Retinal pigment epithelial cell (primary cell): ENCODE results near the gene LDLRAD3.
"Not testable (repeated sequence)": the region's sequence is repeated elsewhere in the genome, so short reads cannot be mapped to it uniquely, and the experiment has no call there.

Source experiments
- DNase-seq: peaks from one replicate; pipeline ENCODE4 v3.0.0-alpha.2; 2010; ENCODE audit warnings: low read depth
- H3K4me3 ChIP-seq: 2 replicates; pipeline ENCODE4 v1.5.1; 2011; ENCODE audit warnings: mild to moderate bottlenecking, low read length, control low read depth, moderate library complexity
- TF ChIP-seq, protein P1 (sequence below): conservative IDR thresholded peaks from 2 replicates; pipeline ENCODE4 v1.5.1; 2011; ENCODE audit warnings: low read depth, low read length, control low read depth, inconsistent platforms

The LDLRAD3 gene

DNA sequence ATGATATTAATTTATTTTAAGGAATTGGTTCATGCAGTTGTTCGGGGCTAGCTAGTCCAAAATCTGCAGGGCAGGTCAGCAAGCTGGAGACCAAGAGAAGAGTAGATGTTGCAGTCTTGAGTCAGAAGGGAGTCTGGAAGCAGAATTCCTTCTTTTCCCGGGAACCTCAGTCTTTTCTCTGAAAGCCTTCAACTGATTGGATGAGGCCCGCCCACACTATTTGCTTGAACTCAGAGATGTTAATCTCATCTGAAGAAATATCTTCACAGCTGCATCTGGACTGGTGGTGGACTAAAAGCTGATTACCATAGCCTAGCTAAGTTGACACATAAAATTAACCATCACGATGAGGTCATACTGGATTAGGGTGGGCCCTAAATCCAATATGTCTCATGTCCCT is 223.2 kb downstream of the LDLRAD3 start:
- DNase-seq = no peak
- H3K4me3 ChIP-seq = no peak overlapping the region
- TF ChIP-seq, protein P1, sequence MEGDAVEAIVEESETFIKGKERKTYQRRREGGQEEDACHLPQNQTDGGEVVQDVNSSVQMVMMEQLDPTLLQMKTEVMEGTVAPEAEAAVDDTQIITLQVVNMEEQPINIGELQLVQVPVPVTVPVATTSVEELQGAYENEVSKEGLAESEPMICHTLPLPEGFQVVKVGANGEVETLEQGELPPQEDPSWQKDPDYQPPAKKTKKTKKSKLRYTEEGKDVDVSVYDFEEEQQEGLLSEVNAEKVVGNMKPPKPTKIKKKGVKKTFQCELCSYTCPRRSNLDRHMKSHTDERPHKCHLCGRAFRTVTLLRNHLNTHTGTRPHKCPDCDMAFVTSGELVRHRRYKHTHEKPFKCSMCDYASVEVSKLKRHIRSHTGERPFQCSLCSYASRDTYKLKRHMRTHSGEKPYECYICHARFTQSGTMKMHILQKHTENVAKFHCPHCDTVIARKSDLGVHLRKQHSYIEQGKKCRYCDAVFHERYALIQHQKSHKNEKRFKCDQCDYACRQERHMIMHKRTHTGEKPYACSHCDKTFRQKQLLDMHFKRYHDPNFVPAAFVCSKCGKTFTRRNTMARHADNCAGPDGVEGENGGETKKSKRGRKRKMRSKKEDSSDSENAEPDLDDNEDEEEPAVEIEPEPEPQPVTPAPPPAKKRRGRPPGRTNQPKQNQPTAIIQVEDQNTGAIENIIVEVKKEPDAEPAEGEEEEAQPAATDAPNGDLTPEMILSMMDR = no peak

- DNase-seq = no peak
- no peak overlapping the region for H3K4me3 ChIP-seq
- TF ChIP-seq, protein P1 = no peak
Observed at GRCh38 chr11:36167729-36168128, 223.9 kb downstream of the LDLRAD3 start.

DNA sequence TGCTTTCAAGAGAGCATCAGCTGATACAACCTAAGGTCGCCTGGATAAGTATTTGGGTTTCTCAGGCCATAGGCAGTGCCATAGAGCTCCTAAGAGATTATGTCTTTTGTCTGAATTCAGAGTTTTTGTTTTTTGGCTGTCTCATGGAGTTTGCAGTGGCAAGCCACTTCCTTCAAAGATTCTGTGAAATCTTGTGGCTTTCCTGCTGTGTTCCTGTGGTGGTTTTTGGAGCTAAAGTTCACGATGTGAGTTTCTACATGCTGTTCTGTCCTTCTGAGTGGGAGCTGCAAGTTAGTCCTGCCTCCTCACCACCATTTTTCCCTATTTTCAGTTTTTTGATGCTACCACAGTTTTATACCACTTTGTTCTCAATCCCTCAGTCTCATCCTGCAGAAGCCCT is 234.0 kb downstream of the LDLRAD3 start:
- no peak overlapping the region for H3K4me3 ChIP-seq
- no peak for DNase-seq
- TF ChIP-seq, protein P1 = no peak

DNA sequence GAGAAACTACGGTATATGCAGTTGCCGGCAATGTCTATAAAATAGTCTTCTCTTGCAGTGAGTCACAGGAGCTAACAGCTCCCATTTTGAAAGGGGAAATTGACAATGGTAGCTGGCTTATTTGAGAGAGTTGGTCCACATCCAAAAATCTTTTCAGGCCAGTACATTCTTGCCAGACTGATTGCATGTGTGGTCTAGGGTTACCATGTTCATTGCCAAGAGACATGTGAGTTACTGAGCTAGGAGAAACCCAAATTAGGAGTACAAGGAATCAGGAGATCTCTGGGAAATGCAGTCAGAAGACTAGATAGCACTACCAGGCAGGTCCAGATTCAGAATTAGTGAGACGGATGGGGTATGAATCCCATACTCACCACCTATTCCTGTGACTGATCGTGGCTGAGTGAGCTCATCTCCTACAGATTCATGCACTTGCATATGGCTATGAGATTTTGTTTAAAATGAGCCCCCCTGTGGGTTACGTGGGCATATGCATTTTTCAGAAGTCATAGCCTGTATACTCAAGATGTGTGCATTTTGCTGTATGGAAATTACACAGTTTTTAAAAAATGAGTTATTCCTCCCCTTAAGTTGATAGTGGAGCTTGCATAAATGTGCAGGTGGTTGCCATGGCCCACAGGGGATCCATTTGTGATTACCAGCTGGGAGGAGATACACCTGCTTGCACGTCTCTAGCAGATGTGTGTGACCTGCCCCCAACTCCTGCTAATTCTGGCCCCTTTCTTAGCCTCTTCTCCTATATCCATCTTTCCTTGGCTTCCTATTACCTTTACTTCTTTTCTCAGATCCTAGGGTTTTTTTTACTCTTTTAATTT is 242.7 kb downstream of the LDLRAD3 start:
- H3K4me3 ChIP-seq = no peak overlapping the region
- peak; percentile 34 for DNase-seq
- TF ChIP-seq, protein P1 = no peak

GRCh38 chr11:36187622-36188021 is 243.8 kb downstream of the LDLRAD3 start:
- DNase-seq = no peak
- H3K4me3 ChIP-seq = no peak overlapping the region
- TF ChIP-seq, protein P1 = no peak

DNA sequence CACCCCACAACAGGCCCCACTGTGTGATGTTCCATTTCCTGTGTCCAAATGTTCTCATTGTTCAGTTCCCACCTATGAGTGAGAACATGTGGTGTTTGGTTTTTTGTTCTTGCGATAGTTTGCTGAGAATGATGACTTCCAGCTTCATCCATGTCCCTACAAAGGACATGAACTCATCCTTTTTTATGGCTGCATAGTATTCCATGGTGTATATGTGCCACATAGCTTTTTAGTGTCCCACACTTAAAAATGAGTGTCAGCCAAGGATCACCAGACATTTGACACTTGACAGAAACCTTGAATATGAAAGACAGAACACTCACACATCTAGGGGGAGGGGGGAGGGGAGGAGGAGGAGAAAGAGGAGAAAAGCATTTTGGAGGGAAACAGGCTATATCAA is 245.9 kb downstream of the LDLRAD3 start:
- not testable (repeated sequence) for H3K4me3 ChIP-seq, DNase-seq

GRCh38 chr11:36191941-36192340 is 248.1 kb downstream of the LDLRAD3 start:
- TF ChIP-seq, protein P1 = no peak
- no peak overlapping the region for H3K4me3 ChIP-seq
- no peak for DNase-seq
